SK-N-SH (cell line): ENCODE results near the gene CLMN. TPM values are rescaled to one million over a fixed set of nuclear protein-coding genes. Genes with fewer than 3 reads are reported as not detected.

Experiments used
- CTCF ChIA-PET: fragments of 300-600, 350-600 bp; formaldehyde crosslinking; extraction: SDS; loops from one replicate; lab custom pipeline; 2021; lab: Yijun Ruan, JAX
- POLR2A ChIA-PET: fragments of 350-600 bp; sonication (Branson Sonifier 250); formaldehyde crosslinking; extraction: SDS; loops from one replicate; lab custom pipeline; 2020; ENCODE audit warnings: antibody characterized with exemption, inconsistent platforms; lab: Yijun Ruan, JAX
- DNase-seq: peaks from one replicate; pipeline ENCODE4 v3.0.0; 2012
- H2AFZ ChIP-seq: fragments of 200-600 bp; sonication (generic); 2 replicates; pipeline ENCODE4 v1.8.1; 2016; ENCODE audit warnings: antibody characterized with exemption, mild to moderate bottlenecking, low read depth
- H3F3A ChIP-seq: fragments of 200-600 bp; sonication (generic); replicated peaks from 2 replicates; pipeline ENCODE3; 2016; ENCODE audit warnings: antibody characterized with exemption, mild to moderate bottlenecking; ENCODE audit not compliant: insufficient read depth
- H3K27ac ChIP-seq, 2 experiments: fragments of 200-500 bp in 1 of 2; fragments of 200-600 bp in 1 of 2; sonication (Bioruptor generic) in 1 of 2; sonication (generic), shearing (Covaris generic) in 1 of 2; 2 replicates each; pipeline versions ENCODE4 v1.5.1 to v1.6.1; 2014 to 2016; ENCODE audit warnings: low read depth in 2 of 2, inconsistent platforms in 1 of 2, low read length in 1 of 2, mild to moderate bottlenecking in 1 of 2, mixed read lengths in 1 of 2
- H3K27me3 ChIP-seq: fragments of 200-600 bp; sonication (generic), shearing (Covaris generic); 2 replicates; pipeline ENCODE4 v1.6.1; 2016; ENCODE audit warnings: mixed run types; ENCODE audit not compliant: insufficient read depth
- H3K36me3 ChIP-seq, 2 experiments: fragments of 200-500 bp in 1 of 2; fragments of 200-600 bp in 1 of 2; sonication (Bioruptor generic) in 1 of 2; sonication (generic) in 1 of 2; replicated peaks in 1 of 2; 2 replicates each; pipeline versions ENCODE3 to v1.5.1; 2014 to 2016; ENCODE audit warnings: low read length in 1 of 2, mild to moderate bottlenecking in 1 of 2; ENCODE audit not compliant: insufficient read depth in 2 of 2, control insufficient read depth in 1 of 2
- H3K4me1 ChIP-seq, 2 experiments: fragments of 200-500 bp in 1 of 2; fragments of 200-600 bp in 1 of 2; sonication (Bioruptor generic) in 1 of 2; sonication (generic), shearing (Covaris generic) in 1 of 2; 2 replicates each; pipeline versions ENCODE4 v1.5.1 to v1.6.1; 2014 to 2016; ENCODE audit warnings: low read depth in 1 of 2, low read length in 1 of 2, mixed run types in 1 of 2; ENCODE audit not compliant: insufficient read depth in 2 of 2, control insufficient read depth in 1 of 2
- H3K4me2 ChIP-seq: fragments of 200-600 bp; sonication (generic), shearing (Covaris generic); 2 replicates; pipeline ENCODE4 v1.6.1; 2017; ENCODE audit warnings: mixed run types
- H3K4me3 ChIP-seq, 2 experiments: fragments of 200-500 bp in 1 of 2; fragments of 200-600 bp in 1 of 2; sonication (Bioruptor generic) in 1 of 2; sonication (generic), shearing (Covaris generic) in 1 of 2; 2 replicates each; pipeline versions ENCODE4 v1.5.1 to v1.8.1; 2014 to 2016; ENCODE audit warnings: low read depth in 2 of 2, inconsistent platforms in 1 of 2, low read length in 1 of 2, mild to moderate bottlenecking in 1 of 2, mixed read lengths in 1 of 2, moderate library complexity in 1 of 2
- H3K79me2 ChIP-seq: fragments of 200-600 bp; sonication (generic); 2 replicates; pipeline ENCODE4 v1.8.1; 2017; ENCODE audit warnings: mild to moderate bottlenecking; ENCODE audit not compliant: insufficient read depth
- H3K9ac ChIP-seq: fragments of 200-600 bp; sonication (generic); 2 replicates; pipeline ENCODE4 v1.6.1; 2017; ENCODE audit warnings: mixed run types
- H3K9me2 ChIP-seq: fragments of 200-600 bp; sonication (generic); 2 replicates; pipeline ENCODE4 v1.6.1; 2017; ENCODE audit warnings: mixed run types
- H3K9me3 ChIP-seq: fragments of 200-600 bp; sonication (generic); 2 replicates; pipeline ENCODE4 v1.6.1; 2017; ENCODE audit warnings: mixed run types, mild to moderate bottlenecking, moderate library complexity
- H4K20me1 ChIP-seq: fragments of 200-600 bp; sonication (generic); 2 replicates; pipeline ENCODE4 v1.6.1; 2017; ENCODE audit warnings: mild to moderate bottlenecking, mixed run types; ENCODE audit not compliant: insufficient read depth
- CHD2 ChIP-seq: fragments of 150-350 bp; IDR thresholded peaks from 2 replicates; pipeline ENCODE4 v1.6.1; 2018; ENCODE audit warnings: low read length; ENCODE audit not compliant: partially characterized antibody
- EP300 ChIP-seq, 2 experiments: IDR thresholded peaks; 2 replicates each; pipeline versions ENCODE4 v1.4.0 to v1.6.1; 2012; ENCODE audit warnings: borderline replicate concordance in 1 of 2, low read depth in 1 of 2, low read length in 1 of 2
- FOSL2 ChIP-seq: IDR thresholded peaks from 2 replicates; pipeline ENCODE4 v1.4.0; 2012; ENCODE audit warnings: low read depth, mild to moderate bottlenecking, moderate library complexity, borderline replicate concordance
- FOXM1 ChIP-seq: IDR thresholded peaks from 2 replicates; pipeline ENCODE4 v1.4.0; 2012; ENCODE audit warnings: low read depth, mild to moderate bottlenecking
- MXI1 ChIP-seq: IDR thresholded peaks from 2 replicates; pipeline ENCODE4 v1.6.1; 2012; ENCODE audit warnings: mild to moderate bottlenecking, low read depth, low read length, improper control_type of control experiment
- NRF1 ChIP-seq: IDR thresholded peaks from 2 replicates; pipeline ENCODE4 v1.6.1; 2012; ENCODE audit warnings: low read depth, mild to moderate bottlenecking, low read length
- RAD21 ChIP-seq: IDR thresholded peaks from 2 replicates; pipeline ENCODE4 v1.6.1; 2012; ENCODE audit warnings: mild to moderate bottlenecking, low read length
- RCOR1 ChIP-seq: fragments of 150-350 bp; IDR thresholded peaks from 2 replicates; pipeline ENCODE4 v1.6.1; 2017; ENCODE audit warnings: antibody characterized with exemption, low read length
- SIN3A ChIP-seq: IDR thresholded peaks from 2 replicates; pipeline ENCODE4 v1.6.1; 2012; ENCODE audit warnings: low read depth, mild to moderate bottlenecking, low read length, moderate library complexity, borderline replicate concordance
- SMC3 ChIP-seq: IDR thresholded peaks from 2 replicates; pipeline ENCODE4 v1.6.1; 2012; ENCODE audit warnings: low read depth, low read length, improper control_type of control experiment
- TAF1 ChIP-seq: IDR thresholded peaks from 2 replicates; pipeline ENCODE4 v1.6.1; 2012; ENCODE audit warnings: low read depth, mild to moderate bottlenecking, low read length, moderate library complexity, borderline replicate concordance
- YY1 ChIP-seq: IDR thresholded peaks from 2 replicates; pipeline ENCODE4 v1.4.0; 2012; ENCODE audit warnings: low read depth, mild to moderate bottlenecking
- WGBS: methylation state at CpG from one replicate; pipeline ENCODE4 v1.1.6; 2017; ENCODE audit warnings: low lambda C conversion rate; 5-methylcytosine and 5-hydroxymethylcytosine counted together
- polyA plus RNA-seq, 3 experiments: library from polyadenylated mRNA; depleted of rRNA; stranded (reverse); fragments of >200 nt; gene quantifications; 2 replicates each; pipeline ENCODE4 v1.2.3, GENCODE V29; 2012
- TF ChIP-seq, protein P1 (sequence below): IDR thresholded peaks from 2 replicates; pipeline ENCODE4 v1.4.0; 2012; ENCODE audit warnings: low read depth, borderline replicate concordance
- TF ChIP-seq, protein P2 (sequence below): fragments of 200-600 bp; sonication (generic); IDR thresholded peaks from 2 replicates; pipeline ENCODE4 v1.6.1; 2017; ENCODE audit warnings: antibody characterized with exemption, mild to moderate bottlenecking, moderate library complexity
- TF ChIP-seq, protein P3 (sequence below): fragments of 150-350 bp; IDR thresholded peaks from 2 replicates; pipeline ENCODE4 v1.6.1; 2016; ENCODE audit warnings: mild to moderate bottlenecking, low read depth, low read length

Gene CLMN
- polyA plus RNA-seq, 1 of the 3 experiments (the other 2 are of a cell fraction) = 1.4 TPM

DNA sequence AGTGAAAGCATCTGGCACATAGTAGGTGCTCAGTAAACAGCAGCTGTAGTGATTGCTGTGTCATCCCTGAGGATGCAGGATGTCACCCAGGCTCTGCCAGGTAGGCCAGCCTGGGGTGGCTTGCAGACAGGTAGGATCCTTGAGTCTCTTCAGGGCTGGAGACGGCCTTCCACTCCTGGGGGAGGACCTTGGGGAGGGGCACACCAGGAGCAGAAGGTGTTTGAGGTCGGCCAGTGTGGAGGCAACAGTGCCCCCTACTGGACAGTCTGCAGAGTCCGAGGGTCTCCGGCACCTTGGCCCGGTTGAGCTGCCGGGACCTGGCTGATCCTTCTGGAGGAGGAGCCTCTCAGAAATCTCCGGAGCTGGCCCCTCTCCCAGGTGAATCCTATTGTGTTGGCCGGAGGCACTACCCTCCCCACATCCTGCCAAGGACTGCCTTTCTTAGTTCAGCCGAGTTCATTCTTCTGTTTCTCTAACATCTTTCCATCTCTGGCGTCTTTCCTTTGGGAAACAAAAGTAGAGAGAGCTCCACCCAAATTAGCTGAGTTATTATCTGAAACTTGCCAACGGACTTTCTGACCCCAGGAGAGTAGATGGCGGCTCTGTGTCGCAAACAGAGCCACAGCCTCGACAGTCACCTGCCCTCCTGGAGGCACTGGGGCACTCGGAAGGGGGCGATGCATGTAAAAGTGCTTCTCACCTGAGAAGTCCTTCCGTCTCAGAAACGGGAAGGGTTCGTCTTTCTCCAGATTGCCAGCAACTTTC is 41.8 kb upstream of the CLMN start:
- no peaks in the 10 kb centered on the region for H3F3A ChIP-seq
- TF ChIP-seq, protein P1, sequence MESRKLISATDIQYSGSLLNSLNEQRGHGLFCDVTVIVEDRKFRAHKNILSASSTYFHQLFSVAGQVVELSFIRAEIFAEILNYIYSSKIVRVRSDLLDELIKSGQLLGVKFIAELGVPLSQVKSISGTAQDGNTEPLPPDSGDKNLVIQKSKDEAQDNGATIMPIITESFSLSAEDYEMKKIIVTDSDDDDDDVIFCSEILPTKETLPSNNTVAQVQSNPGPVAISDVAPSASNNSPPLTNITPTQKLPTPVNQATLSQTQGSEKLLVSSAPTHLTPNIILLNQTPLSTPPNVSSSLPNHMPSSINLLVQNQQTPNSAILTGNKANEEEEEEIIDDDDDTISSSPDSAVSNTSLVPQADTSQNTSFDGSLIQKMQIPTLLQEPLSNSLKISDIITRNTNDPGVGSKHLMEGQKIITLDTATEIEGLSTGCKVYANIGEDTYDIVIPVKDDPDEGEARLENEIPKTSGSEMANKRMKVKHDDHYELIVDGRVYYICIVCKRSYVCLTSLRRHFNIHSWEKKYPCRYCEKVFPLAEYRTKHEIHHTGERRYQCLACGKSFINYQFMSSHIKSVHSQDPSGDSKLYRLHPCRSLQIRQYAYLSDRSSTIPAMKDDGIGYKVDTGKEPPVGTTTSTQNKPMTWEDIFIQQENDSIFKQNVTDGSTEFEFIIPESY = no peak
- TF ChIP-seq EP300 (IDR thresholded peaks at IDR 0.05; ENCODE audit: borderline replicate concordance in 1 of 2, low read depth in 1 of 2, low read length in 1 of 2) (no peak), NRF1 (no peak), MXI1 (no peak), SMC3 (peak; percentile 14; the same call in 1 of the 2 replicates), RAD21 (peak; percentile 43)
- TF ChIP-seq, protein P2, sequence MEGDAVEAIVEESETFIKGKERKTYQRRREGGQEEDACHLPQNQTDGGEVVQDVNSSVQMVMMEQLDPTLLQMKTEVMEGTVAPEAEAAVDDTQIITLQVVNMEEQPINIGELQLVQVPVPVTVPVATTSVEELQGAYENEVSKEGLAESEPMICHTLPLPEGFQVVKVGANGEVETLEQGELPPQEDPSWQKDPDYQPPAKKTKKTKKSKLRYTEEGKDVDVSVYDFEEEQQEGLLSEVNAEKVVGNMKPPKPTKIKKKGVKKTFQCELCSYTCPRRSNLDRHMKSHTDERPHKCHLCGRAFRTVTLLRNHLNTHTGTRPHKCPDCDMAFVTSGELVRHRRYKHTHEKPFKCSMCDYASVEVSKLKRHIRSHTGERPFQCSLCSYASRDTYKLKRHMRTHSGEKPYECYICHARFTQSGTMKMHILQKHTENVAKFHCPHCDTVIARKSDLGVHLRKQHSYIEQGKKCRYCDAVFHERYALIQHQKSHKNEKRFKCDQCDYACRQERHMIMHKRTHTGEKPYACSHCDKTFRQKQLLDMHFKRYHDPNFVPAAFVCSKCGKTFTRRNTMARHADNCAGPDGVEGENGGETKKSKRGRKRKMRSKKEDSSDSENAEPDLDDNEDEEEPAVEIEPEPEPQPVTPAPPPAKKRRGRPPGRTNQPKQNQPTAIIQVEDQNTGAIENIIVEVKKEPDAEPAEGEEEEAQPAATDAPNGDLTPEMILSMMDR = peak; percentile 61
- TF ChIP-seq, all 33 proteins: peak for 3
- H3K79me2 ChIP-seq = no peaks in the 10 kb centered on the region
- no peak overlapping the region for H3K4me3 ChIP-seq
- no peaks in the 10 kb centered on the region for H3K27me3 ChIP-seq
- H3K9me3 ChIP-seq = no peaks in the 10 kb centered on the region
- no peaks in the 10 kb centered on the region for H3K36me3 ChIP-seq
- DNase-seq = peak; percentile 61
- H3K4me1 ChIP-seq = no peaks in the 10 kb centered on the region
- H3K9ac ChIP-seq = no peak overlapping the region
- WGBS = 84% methylated on average over 12 of the region's 19 CpGs
- POLR2A ChIA-PET = no interaction called here
- no peak overlapping the region for H3K27ac ChIP-seq
- CTCF ChIA-PET = interaction anchor here (0.6 to 2.5 kb wide), 16 partner anchors 8 to 673 kb away, joined by 3 to 12 read pairs (median 3); no protein-coding TSS in a partner anchor
- no peak overlapping the region for H2AFZ ChIP-seq
- no peaks in the 10 kb centered on the region for H3K9me2 ChIP-seq
- H3K4me2 ChIP-seq = no peak overlapping the region
- no peaks in the 10 kb centered on the region for H4K20me1 ChIP-seq

DNA sequence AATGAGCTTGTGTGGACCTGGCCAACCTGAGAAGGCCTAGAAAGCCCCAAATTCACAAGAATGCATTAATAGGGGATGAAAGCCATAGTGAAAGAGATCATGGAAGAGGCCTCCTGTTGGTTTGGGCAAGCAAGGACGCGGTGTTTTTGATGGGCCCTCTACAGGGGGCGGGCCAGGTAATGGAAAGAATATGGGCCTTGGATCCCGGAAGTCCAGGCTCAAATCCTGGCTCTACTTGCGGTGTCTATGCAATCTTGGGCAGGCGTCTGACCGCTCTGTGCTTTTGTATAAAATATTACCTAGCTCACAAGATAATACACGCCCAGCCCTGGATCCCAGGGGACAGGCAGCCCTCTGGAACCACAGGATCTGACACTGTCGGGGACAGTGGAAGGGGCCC is 41.1 kb upstream of the CLMN start:
- no peak for DNase-seq
- H3K4me1 ChIP-seq = no peaks in the 10 kb centered on the region
- no peaks in the 10 kb centered on the region for H4K20me1 ChIP-seq
- no peak overlapping the region for H3K4me3 ChIP-seq
- TF ChIP-seq TAF1 = no peak
- TF ChIP-seq FOXM1 = no peak
- no peak for TF ChIP-seq RCOR1
- TF ChIP-seq SIN3A = no peak
- TF ChIP-seq FOSL2 = no peak
- no peak for TF ChIP-seq SMC3
- TF ChIP-seq CHD2 = no peak
- no peak for TF ChIP-seq MXI1
- TF ChIP-seq YY1 = no peak
- TF ChIP-seq, protein P3, sequence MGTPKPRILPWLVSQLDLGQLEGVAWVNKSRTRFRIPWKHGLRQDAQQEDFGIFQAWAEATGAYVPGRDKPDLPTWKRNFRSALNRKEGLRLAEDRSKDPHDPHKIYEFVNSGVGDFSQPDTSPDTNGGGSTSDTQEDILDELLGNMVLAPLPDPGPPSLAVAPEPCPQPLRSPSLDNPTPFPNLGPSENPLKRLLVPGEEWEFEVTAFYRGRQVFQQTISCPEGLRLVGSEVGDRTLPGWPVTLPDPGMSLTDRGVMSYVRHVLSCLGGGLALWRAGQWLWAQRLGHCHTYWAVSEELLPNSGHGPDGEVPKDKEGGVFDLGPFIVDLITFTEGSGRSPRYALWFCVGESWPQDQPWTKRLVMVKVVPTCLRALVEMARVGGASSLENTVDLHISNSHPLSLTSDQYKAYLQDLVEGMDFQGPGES = no peak
- H3K36me3 ChIP-seq = no peaks in the 10 kb centered on the region
- no peaks in the 10 kb centered on the region for H3F3A ChIP-seq
- no peaks in the 10 kb centered on the region for H3K9me2 ChIP-seq
- ChIA-PET CTCF (interaction anchor here (0.8 to 2.5 kb wide), 9 partner anchors 8 to 672 kb away, joined by 3 to 12 read pairs (median 4); no protein-coding TSS in a partner anchor), POLR2A (no interaction called here)
- H3K79me2 ChIP-seq = no peaks in the 10 kb centered on the region
- no peak overlapping the region for H3K4me2 ChIP-seq
- WGBS = 86% methylated on average over 8 of the region's 9 CpGs
- no peaks in the 10 kb centered on the region for H3K27me3 ChIP-seq
- no peaks in the 10 kb centered on the region for H3K9me3 ChIP-seq
- no peak overlapping the region for H3K9ac ChIP-seq
- no peak overlapping the region for H2AFZ ChIP-seq
- no peak overlapping the region for H3K27ac ChIP-seq
